HepG2 (cell line): ENCODE data around the gene MBD4. TPM values are rescaled to one million over a fixed set of nuclear protein-coding genes. Genes with fewer than 3 reads are reported as not detected.

ENCODE experiments used
- FOXK2 ChIP-seq: fragments of 450-650 bp; IDR thresholded peaks from 2 replicates; pipeline ENCODE4 v1.6.1; 2016
- IKZF5 ChIP-seq: IDR thresholded peaks from 2 replicates; pipeline ENCODE4 v1.6.1; 2018; ENCODE audit warnings: missing genetic modification reagents, mild to moderate bottlenecking, missing compliant biosample characterization
- KDM2A ChIP-seq: sonication (generic); formaldehyde crosslinking; IDR thresholded peaks from 2 replicates; pipeline ENCODE4 v1.4.0; 2020; ENCODE audit warnings: low read depth, missing genetic modification reagents, borderline replicate concordance
- KLF6 ChIP-seq: IDR thresholded peaks from 2 replicates; pipeline ENCODE4 v1.8.0; 2016; ENCODE audit warnings: missing biosample characterization, missing genetic modification reagents
- KMT2B ChIP-seq: IDR thresholded peaks from 2 replicates; pipeline ENCODE4 v1.6.1; 2016; ENCODE audit warnings: missing genetic modification reagents, missing compliant biosample characterization
- MNT ChIP-seq: fragments of 450-650 bp; IDR thresholded peaks from 2 replicates; pipeline ENCODE4 v1.6.1; 2016
- NCOA5 ChIP-seq: sonication (generic); formaldehyde crosslinking; IDR thresholded peaks from 2 replicates; pipeline ENCODE4 v1.4.0; 2020; ENCODE audit warnings: missing genetic modification reagents
- NFE2L2 ChIP-seq: fragments of 150-350 bp; IDR thresholded peaks from 2 replicates; pipeline ENCODE4 v1.6.1; 2014; ENCODE audit warnings: low read length
- NFYC ChIP-seq: IDR thresholded peaks from 2 replicates; pipeline ENCODE4 v1.6.1; 2016; ENCODE audit warnings: missing genetic modification reagents, missing compliant biosample characterization
- RFX3 ChIP-seq: IDR thresholded peaks from 2 replicates; pipeline ENCODE4 v1.6.1; 2016; ENCODE audit warnings: missing biosample characterization, missing genetic modification reagents
- SP5 ChIP-seq: IDR thresholded peaks from 2 replicates; pipeline ENCODE4 v1.6.1; 2016; ENCODE audit warnings: low read depth, borderline replicate concordance
- TFDP1 ChIP-seq: IDR thresholded peaks from 2 replicates; pipeline ENCODE4 v1.6.1; 2016; ENCODE audit warnings: missing compliant biosample characterization, missing genetic modification reagents, borderline replicate concordance
- ZHX2 ChIP-seq, 2 experiments: sonication (generic) in 1 of 2; formaldehyde crosslinking in 1 of 2; IDR thresholded peaks; 2 replicates each; pipeline versions ENCODE4 v1.6.1 to v1.9.0; 2014 to 2022; ENCODE audit warnings: antibody characterized with exemption in 1 of 2, borderline replicate concordance in 1 of 2, inconsistent platforms in 1 of 2, low read depth in 1 of 2, missing genetic modification reagents in 1 of 2
- ZNF20 ChIP-seq: sonication (generic); formaldehyde crosslinking; IDR thresholded peaks from 2 replicates; pipeline ENCODE4 v1.4.0; 2020; ENCODE audit warnings: mild to moderate bottlenecking, moderate library complexity, missing genetic modification reagents
- ZNF484 ChIP-seq: sonication (generic); formaldehyde crosslinking; IDR thresholded peaks from 2 replicates; pipeline ENCODE4 v1.5.1; 2020; ENCODE audit warnings: mild to moderate bottlenecking, low read depth, missing genetic modification reagents, borderline replicate concordance
- ZNF572 ChIP-seq: sonication (generic); formaldehyde crosslinking; IDR thresholded peaks from 2 replicates; pipeline ENCODE4 v1.5.1; 2020; ENCODE audit warnings: mild to moderate bottlenecking, missing genetic modification reagents
- ZNF597 ChIP-seq: sonication (generic); formaldehyde crosslinking; IDR thresholded peaks from 2 replicates; pipeline ENCODE4 v1.5.0; 2020; ENCODE audit warnings: missing genetic modification reagents
- ZNF777 ChIP-seq: sonication (generic); formaldehyde crosslinking; IDR thresholded peaks from 2 replicates; pipeline ENCODE4 v1.4.0; 2020; ENCODE audit warnings: missing genetic modification reagents
- ZSCAN20 ChIP-seq: sonication (generic); formaldehyde crosslinking; IDR thresholded peaks from 2 replicates; pipeline ENCODE4 v1.4.0; 2020; ENCODE audit warnings: missing genetic modification reagents, mild to moderate bottlenecking, borderline replicate concordance
- polyA plus RNA-seq, 8 experiments: library from polyadenylated mRNA; depleted of rRNA in 3 of 8; stranded (reverse) in 7 of 8; unstranded in 1 of 8; fragments of >200 nt; fragmentation: Illumina TruSeq in 4 of 8; extraction: Trizol in 4 of 8; gene quantifications; 2 replicates each; pipeline versions ENCODE4 v1.2.1 to v1.2.3, GENCODE V29; 2011 to 2016; ENCODE audit warnings: low read depth in 4 of 8, missing spikeins in 1 of 8, mixed read lengths in 1 of 8; ENCODE audit not compliant: insufficient read depth in 1 of 8
- total RNA-seq, 5 experiments: library from RNA; depleted of rRNA; stranded (reverse); fragments of >200 nt; fragmentation: Illumina TruSeq; extraction: Trizol; gene quantifications; 2 replicates each; pipeline ENCODE4 v1.2.3, GENCODE V29; 2016; ENCODE audit warnings: low read depth in 1 of 5

The MBD4 gene
- total and polyA plus RNA-seq, 2 of the 13 experiments (the other 11 are each of a cell fraction or from before 2014, with no cell fraction given), result 14.9 to 25.3 TPM

- no peak for TF ChIP-seq KLF6 (CRISPR knock-in tag)
- peak; percentile 95 for TF ChIP-seq RFX3 (CRISPR knock-in tag)
- TF ChIP-seq ZNF597 (CRISPR knock-in tag), result no peak
- peak; percentile 97 for TF ChIP-seq ZHX2 (IDR thresholded peaks at IDR 0.05; ENCODE audit: low read depth)
- TF ChIP-seq ZHX2 (CRISPR knock-in tag; IDR thresholded peaks at IDR 0.05; ENCODE audit: borderline replicate concordance), result no peak
- TF ChIP-seq ZNF777 (CRISPR knock-in tag), result peak; percentile 96
- no peak for TF ChIP-seq NFE2L2
- peak; percentile 62 for TF ChIP-seq TFDP1 (CRISPR knock-in tag)
- 0 out of 2 replicates have a peak, but pooled peaks have one; percentile 21 for TF ChIP-seq ZNF484 (CRISPR knock-in tag)
- TF ChIP-seq NCOA5 (CRISPR knock-in tag), result no peak
- TF ChIP-seq ZSCAN20 (CRISPR knock-in tag), result no peak
- peak; percentile 92 for TF ChIP-seq NFYC
- TF ChIP-seq ZNF20 (CRISPR knock-in tag), result no peak
- TF ChIP-seq KMT2B (CRISPR knock-in tag), result peak; percentile 88
- TF ChIP-seq KDM2A (CRISPR knock-in tag), result peak; percentile 70
- peak; percentile 74 for TF ChIP-seq IKZF5
- peak; percentile 28; the same call in 1 of the 2 replicates for TF ChIP-seq SP5 (CRISPR knock-in tag)
- TF ChIP-seq ZNF572 (CRISPR knock-in tag), result peak; percentile 73; the same call in 1 of the 2 replicates
- peak; percentile 51; the same call in 1 of the 2 replicates for TF ChIP-seq FOXK2
- TF ChIP-seq MNT, result peak; percentile 75
Measured at GRCh38 chr3:129439817-129440617, at the start of gene MBD4, which contains the start of gene IFT122 (continued).
